ENCODE data around the gene NQO2. TPM values are rescaled to one million over a fixed set of nuclear protein-coding genes. Genes with fewer than 3 reads are reported as not detected.
A peak's percentile ranks its signal among the peaks of the same experiment; 100 is the strongest.

Gene NQO2
- total and polyA plus RNA-seq, 2 of the 13 experiments (the other 11 are each of a cell fraction or from before 2014, with no cell fraction given) = 32.2 to 56.5 TPM

DNA sequence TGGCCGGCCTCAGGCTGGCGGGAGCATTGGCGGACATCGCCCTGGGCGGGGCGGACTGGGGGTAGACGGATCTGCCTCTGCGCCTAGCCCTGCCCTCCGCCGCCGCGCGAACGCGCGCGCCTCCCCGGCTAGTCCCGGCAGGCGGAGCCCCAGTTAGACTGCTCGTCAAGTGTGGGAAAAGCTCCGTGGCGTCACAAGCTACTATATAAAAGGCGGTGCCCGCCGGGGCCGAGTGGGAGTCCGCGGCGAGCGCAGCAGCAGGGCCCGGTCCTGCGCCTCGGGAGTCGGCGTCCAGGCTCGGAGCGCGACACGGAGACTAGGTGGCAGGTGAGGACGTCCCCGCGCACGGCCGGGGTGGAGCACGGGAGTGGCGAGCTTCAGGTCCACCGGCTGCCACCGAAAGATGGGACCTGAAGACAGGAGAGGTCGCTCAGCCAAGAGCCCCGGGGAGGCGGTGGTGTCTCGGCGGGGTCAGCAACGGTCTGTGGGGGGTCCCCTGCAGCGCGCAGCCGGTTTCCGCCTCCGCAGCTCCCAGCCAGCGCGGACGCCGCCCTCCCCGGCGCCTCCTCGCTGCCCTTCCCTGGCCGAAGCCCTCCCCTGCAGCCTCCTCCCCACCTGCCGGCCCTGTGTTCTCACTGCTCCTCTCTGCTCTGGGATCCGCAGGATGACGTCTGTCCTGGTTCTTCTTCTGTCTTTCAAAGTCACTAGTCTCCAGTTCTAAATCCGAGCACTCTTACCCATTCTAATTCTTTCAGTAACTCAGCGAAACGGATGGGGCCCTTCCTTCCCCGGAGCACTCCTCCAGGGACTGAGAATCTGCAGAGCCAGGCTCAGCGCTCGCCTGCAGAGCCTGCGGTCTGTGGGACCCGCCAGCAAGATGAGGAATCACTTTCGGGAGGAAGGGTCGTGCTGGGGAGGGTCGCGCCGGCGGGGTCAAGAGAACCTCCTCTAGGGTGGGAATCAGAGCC is 64.3 kb downstream of the NQO2 start (continued):
- TF ChIP-seq, protein P1, sequence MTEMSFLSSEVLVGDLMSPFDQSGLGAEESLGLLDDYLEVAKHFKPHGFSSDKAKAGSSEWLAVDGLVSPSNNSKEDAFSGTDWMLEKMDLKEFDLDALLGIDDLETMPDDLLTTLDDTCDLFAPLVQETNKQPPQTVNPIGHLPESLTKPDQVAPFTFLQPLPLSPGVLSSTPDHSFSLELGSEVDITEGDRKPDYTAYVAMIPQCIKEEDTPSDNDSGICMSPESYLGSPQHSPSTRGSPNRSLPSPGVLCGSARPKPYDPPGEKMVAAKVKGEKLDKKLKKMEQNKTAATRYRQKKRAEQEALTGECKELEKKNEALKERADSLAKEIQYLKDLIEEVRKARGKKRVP (CRISPR knock-in tag; IDR thresholded peaks at IDR 0.05) = no peak
- TF ChIP-seq POLR2AphosphoS2 (IDR thresholded peaks at IDR 0.05; ENCODE audit: low read depth, low read length) (no peak), RELA (CRISPR knock-in tag; IDR thresholded peaks at IDR 0.05) (no peak), NCOA2 (CRISPR knock-in tag; IDR thresholded peaks at IDR 0.05) (0 out of 2 replicates have a peak, but pooled peaks have one; percentile 12), ZFY (CRISPR knock-in tag; IDR thresholded peaks at IDR 0.05) (peak; percentile 80), ZNF225 (CRISPR knock-in tag; IDR thresholded peaks at IDR 0.05) (peak; percentile 91), TOPORS (CRISPR knock-in tag; IDR thresholded peaks at IDR 0.05) (peak; percentile 63; the same call in 1 of the 2 replicates), HOXD1 (CRISPR knock-in tag; IDR thresholded peaks at IDR 0.05) (0 out of 2 replicates have a peak, but pooled peaks have one; percentile 31), PTBP1 (IDR thresholded peaks at IDR 0.05; ENCODE audit: low read depth, low read length, poor library complexity, severe bottlenecking) (no peak), AGO1 (IDR thresholded peaks at IDR 0.05; ENCODE audit: low read depth, low read length, poor library complexity, severe bottlenecking) (peak; percentile 8), FOXC1 (CRISPR knock-in tag; IDR thresholded peaks at IDR 0.05; ENCODE audit: borderline replicate concordance) (peak; percentile 85), NR2F6 (IDR thresholded peaks at IDR 0.05) (no peak), NR2F6 (CRISPR knock-in tag; IDR thresholded peaks at IDR 0.05) (no peak; the same call in 1 of the 2 replicates), POLR2A (IDR thresholded peaks at IDR 0.05; ENCODE audit: insufficient read depth in 1 of 2, low read depth in 2 of 2, low read length in 2 of 2) (peak; percentile 97 to 98), KLF11 (CRISPR knock-in tag; IDR thresholded peaks at IDR 0.05) (0 out of 2 replicates have a peak, but pooled peaks have one; percentile 46), SAFB2 (CRISPR knock-in tag; IDR thresholded peaks at IDR 0.05; ENCODE audit: borderline replicate concordance, low read depth) (peak; percentile 55; the same call in 1 of the 2 replicates), ZNF121 (CRISPR knock-in tag; IDR thresholded peaks at IDR 0.05) (peak; percentile 44; the same call in 1 of the 2 replicates), SAP130 (CRISPR knock-in tag; IDR thresholded peaks at IDR 0.05; ENCODE audit: low read depth) (peak; percentile 85), SNAPC2 (CRISPR knock-in tag; IDR thresholded peaks at IDR 0.05) (0 out of 2 replicates have a peak, but pooled peaks have one; percentile 77), DNMT1 (CRISPR knock-in tag; IDR thresholded peaks at IDR 0.05) (0 out of 2 replicates have a peak, but pooled peaks have one; percentile 23)
- TF ChIP-seq, protein P2, sequence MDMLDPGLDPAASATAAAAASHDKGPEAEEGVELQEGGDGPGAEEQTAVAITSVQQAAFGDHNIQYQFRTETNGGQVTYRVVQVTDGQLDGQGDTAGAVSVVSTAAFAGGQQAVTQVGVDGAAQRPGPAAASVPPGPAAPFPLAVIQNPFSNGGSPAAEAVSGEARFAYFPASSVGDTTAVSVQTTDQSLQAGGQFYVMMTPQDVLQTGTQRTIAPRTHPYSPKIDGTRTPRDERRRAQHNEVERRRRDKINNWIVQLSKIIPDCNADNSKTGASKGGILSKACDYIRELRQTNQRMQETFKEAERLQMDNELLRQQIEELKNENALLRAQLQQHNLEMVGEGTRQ (IDR thresholded peaks at IDR 0.05; ENCODE audit: low read depth, low read length) = no peak
- TF ChIP-seq, protein P2 (CRISPR knock-in tag; IDR thresholded peaks at IDR 0.05; ENCODE audit: borderline replicate concordance) = no peak
- TF ChIP-seq, protein P3, sequence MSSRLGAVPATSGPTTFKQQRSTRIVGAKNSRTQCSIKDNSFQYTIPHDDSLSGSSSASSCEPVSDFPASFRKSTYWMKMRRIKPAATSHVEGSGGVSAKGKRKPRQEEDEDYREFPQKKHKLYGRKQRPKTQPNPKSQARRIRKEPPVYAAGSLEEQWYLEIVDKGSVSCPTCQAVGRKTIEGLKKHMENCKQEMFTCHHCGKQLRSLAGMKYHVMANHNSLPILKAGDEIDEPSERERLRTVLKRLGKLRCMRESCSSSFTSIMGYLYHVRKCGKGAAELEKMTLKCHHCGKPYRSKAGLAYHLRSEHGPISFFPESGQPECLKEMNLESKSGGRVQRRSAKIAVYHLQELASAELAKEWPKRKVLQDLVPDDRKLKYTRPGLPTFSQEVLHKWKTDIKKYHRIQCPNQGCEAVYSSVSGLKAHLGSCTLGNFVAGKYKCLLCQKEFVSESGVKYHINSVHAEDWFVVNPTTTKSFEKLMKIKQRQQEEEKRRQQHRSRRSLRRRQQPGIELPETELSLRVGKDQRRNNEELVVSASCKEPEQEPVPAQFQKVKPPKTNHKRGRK (CRISPR knock-in tag; IDR thresholded peaks at IDR 0.05) = 0 out of 2 replicates have a peak, but pooled peaks have one; percentile 70
- TF ChIP-seq, protein P4, sequence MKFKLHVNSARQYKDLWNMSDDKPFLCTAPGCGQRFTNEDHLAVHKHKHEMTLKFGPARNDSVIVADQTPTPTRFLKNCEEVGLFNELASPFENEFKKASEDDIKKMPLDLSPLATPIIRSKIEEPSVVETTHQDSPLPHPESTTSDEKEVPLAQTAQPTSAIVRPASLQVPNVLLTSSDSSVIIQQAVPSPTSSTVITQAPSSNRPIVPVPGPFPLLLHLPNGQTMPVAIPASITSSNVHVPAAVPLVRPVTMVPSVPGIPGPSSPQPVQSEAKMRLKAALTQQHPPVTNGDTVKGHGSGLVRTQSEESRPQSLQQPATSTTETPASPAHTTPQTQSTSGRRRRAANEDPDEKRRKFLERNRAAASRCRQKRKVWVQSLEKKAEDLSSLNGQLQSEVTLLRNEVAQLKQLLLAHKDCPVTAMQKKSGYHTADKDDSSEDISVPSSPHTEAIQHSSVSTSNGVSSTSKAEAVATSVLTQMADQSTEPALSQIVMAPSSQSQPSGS (CRISPR knock-in tag; IDR thresholded peaks at IDR 0.05) = peak; percentile 55; the same call in 1 of the 2 replicates
